ENCODE measurements around the gene LCN1. TPM values are rescaled to one million over a fixed set of nuclear protein-coding genes. Genes with fewer than 3 reads are reported as not detected.

The LCN1 gene
- total RNA-seq, 1 donor from 2014 or later, result not detected

DNA sequence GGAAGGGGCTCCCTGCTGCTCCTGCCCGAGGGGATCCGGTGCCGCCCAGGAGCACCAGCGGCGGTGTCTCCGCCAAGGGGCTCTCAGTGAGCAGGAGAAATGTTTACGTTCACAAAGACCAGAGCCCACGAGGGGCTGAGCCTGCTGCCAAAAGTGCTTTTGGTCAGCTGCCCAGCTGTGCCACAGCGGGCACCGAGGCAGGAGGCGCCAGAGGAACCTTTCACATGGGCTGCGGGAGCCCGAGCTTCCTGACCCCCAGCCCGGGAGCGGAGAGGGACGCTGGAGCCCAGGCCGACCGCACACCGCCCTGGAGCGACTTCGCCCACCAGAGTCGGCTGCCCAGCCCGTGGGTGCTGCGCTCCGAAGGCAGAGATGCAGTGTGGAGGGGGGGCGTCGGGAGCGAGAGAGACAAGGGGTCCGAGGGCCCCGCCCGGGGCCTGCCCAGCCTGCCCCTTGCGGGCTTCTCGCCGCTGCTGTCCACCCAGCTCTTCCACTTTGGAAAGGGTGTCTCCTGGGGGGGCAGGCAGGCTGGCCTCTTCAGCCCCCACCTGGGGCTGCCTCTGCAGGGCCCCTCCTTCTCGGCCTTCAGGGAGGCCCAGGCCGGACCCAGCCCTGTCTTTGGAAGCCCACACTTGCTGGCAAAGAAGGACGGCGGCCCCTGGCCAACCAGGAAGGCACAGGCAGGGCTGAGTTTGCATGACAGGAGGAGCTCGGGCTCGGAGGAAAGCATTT lies 33.8 kb upstream of the LCN1 start:
- H3F3A ChIP-seq (ENCODE audit: low read depth), result no peaks in the 10 kb centered on the region
- H3K4me1 ChIP-seq, result no peaks in the 10 kb centered on the region
- no peak for TF ChIP-seq EZH2phosphoT487 (IDR thresholded peaks at IDR 0.05)
- TF ChIP-seq, protein P1, sequence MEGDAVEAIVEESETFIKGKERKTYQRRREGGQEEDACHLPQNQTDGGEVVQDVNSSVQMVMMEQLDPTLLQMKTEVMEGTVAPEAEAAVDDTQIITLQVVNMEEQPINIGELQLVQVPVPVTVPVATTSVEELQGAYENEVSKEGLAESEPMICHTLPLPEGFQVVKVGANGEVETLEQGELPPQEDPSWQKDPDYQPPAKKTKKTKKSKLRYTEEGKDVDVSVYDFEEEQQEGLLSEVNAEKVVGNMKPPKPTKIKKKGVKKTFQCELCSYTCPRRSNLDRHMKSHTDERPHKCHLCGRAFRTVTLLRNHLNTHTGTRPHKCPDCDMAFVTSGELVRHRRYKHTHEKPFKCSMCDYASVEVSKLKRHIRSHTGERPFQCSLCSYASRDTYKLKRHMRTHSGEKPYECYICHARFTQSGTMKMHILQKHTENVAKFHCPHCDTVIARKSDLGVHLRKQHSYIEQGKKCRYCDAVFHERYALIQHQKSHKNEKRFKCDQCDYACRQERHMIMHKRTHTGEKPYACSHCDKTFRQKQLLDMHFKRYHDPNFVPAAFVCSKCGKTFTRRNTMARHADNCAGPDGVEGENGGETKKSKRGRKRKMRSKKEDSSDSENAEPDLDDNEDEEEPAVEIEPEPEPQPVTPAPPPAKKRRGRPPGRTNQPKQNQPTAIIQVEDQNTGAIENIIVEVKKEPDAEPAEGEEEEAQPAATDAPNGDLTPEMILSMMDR (IDR thresholded peaks at IDR 0.05), result no peak
- no peak for TF ChIP-seq EZH2 (IDR thresholded peaks at IDR 0.05)
- Mint-ChIP-seq H3K4me1 (no peaks in the 10 kb centered on the region), H3K36me3 (peaks cover 13% of the 10 kb centered on the region), H3K9me3 (no peaks in the 10 kb centered on the region), H3K27ac (no peak overlapping the region), H3K4me3 (no peak overlapping the region), H3K27me3 (ENCODE audit: insufficient read depth, low read depth) (peaks cover 2% of the 10 kb centered on the region)
- DNase-seq (ENCODE audit: low spot score), result no peak
- H3K4me3 ChIP-seq, result no peak overlapping the region
- no peaks in the 10 kb centered on the region for H3K9me3 ChIP-seq (ENCODE audit: low read depth)
- H2AFZ ChIP-seq (replicated peaks), result no peak overlapping the region
- no peak overlapping the region for H3K4me2 ChIP-seq
- H3K9ac ChIP-seq, result no peak overlapping the region
- H3K27me3 ChIP-seq, result no peaks in the 10 kb centered on the region
- H3K36me3 ChIP-seq, result no peaks in the 10 kb centered on the region
- no peak overlapping the region for H3K27ac ChIP-seq
- peaks cover 25% of the 10 kb centered on the region for H4K20me1 ChIP-seq (ENCODE audit: low read depth)
- H3K79me2 ChIP-seq (ENCODE audit: low read depth), result peaks cover 14% of the 10 kb centered on the region

DNA sequence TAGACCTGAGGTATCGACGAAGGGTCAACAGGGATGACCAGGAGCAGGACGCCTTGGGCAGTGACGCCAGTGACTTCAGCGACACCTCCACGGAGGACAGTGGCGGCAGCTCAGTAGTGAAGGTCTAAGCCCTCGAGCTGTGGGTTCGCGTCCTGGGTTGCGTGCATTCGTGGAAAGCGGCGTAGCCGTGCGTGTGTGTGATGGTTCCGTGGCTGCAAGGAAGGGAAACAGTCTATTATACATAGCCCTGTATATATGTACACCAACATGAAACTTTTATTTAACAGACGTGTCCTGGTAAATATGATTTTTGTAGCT lies 33.3 kb upstream of the LCN1 start:
- H3K4me1 Mint-ChIP-seq, result no peaks in the 10 kb centered on the region

DNA sequence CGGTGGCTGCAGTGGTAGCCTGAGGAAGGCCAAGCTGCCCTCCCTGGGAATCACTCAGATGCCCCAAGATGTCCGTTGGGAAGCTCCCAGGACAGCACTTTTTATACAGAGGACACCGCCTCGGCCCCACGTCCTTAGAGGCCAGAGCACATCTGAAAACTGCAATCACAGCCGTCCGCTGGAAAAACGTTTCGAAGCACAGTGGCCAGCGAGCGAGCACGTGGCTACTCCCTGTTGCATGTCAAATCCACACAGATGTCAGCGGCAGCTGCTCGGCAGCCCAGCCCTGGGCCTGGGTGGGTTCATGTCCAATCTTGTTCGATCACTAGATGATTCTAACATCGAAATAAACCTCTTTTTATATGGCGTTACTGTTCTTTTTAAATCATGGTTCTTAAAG lies 32.7 kb upstream of the LCN1 start:
- Histone ChIP-seq H3K4me2 (no peak overlapping the region), H3K79me2 (ENCODE audit: low read depth) (peaks cover 4% of the 10 kb centered on the region), H4K20me1 (ENCODE audit: low read depth) (peaks cover 19% of the 10 kb centered on the region), H3F3A (ENCODE audit: low read depth) (no peaks in the 10 kb centered on the region), H3K9me3 (ENCODE audit: low read depth) (no peaks in the 10 kb centered on the region), H3K4me3 (no peak overlapping the region), H3K9ac (no peak overlapping the region), H3K27ac (no peak overlapping the region), H3K27me3 (no peaks in the 10 kb centered on the region), H3K4me1 (no peaks in the 10 kb centered on the region), H3K36me3 (no peaks in the 10 kb centered on the region), H2AFZ (replicated peaks) (no peak overlapping the region)
- Mint-ChIP-seq H3K36me3 (peaks cover 11% of the 10 kb centered on the region), H3K4me1 (no peaks in the 10 kb centered on the region), H3K4me3 (no peak overlapping the region), H3K27ac (no peak overlapping the region), H3K9me3 (no peaks in the 10 kb centered on the region), H3K27me3 (ENCODE audit: insufficient read depth, low read depth) (peaks cover 2% of the 10 kb centered on the region)
- no peak for TF ChIP-seq EZH2phosphoT487 (IDR thresholded peaks at IDR 0.05)
- TF ChIP-seq, protein P1 (IDR thresholded peaks at IDR 0.05), result no peak
- DNase-seq (ENCODE audit: low spot score), result no peak

More for the DNA sequence above, 33.3 kb upstream of the LCN1 start:
- Mint-ChIP-seq H3K36me3 (peaks cover 11% of the 10 kb centered on the region), H3K27ac (no peak overlapping the region), H3K9me3 (no peaks in the 10 kb centered on the region), H3K4me3 (no peak overlapping the region), H3K27me3 (ENCODE audit: insufficient read depth, low read depth) (peaks cover 2% of the 10 kb centered on the region)
- peaks cover 9% of the 10 kb centered on the region for H3K79me2 ChIP-seq (ENCODE audit: low read depth)
- no peak overlapping the region for H3K27ac ChIP-seq
- H3K9ac ChIP-seq, result no peak overlapping the region
- TF ChIP-seq EZH2 (IDR thresholded peaks at IDR 0.05) (no peak), EZH2phosphoT487 (IDR thresholded peaks at IDR 0.05) (no peak)
- TF ChIP-seq, protein P1 (IDR thresholded peaks at IDR 0.05), result no peak
- no peaks in the 10 kb centered on the region for H3K9me3 ChIP-seq (ENCODE audit: low read depth)
- H4K20me1 ChIP-seq (ENCODE audit: low read depth), result peaks cover 24% of the 10 kb centered on the region
- no peak overlapping the region for H2AFZ ChIP-seq (replicated peaks)
- H3K27me3 ChIP-seq, result no peaks in the 10 kb centered on the region
- no peak for DNase-seq (ENCODE audit: low spot score)
- H3K4me2 ChIP-seq, result no peak overlapping the region
- H3K4me3 ChIP-seq, result no peak overlapping the region
- no peaks in the 10 kb centered on the region for H3F3A ChIP-seq (ENCODE audit: low read depth)
- H3K4me1 ChIP-seq, result no peaks in the 10 kb centered on the region
- H3K36me3 ChIP-seq, result no peaks in the 10 kb centered on the region

Measured in neural progenitor cell (in vitro differentiated cells).